ENCODE measurements around the gene ITGB4. TPM values are rescaled to one million over a fixed set of nuclear protein-coding genes. Genes with fewer than 3 reads are reported as not detected.

ITGB4 gene
- total RNA-seq, 1 donor from 2014 or later, result 6.6 TPM

GRCh38 chr17:75724016-75725003, 3.1 kb downstream of the ITGB4 start:
- H3K36me3 ChIP-seq (ENCODE audit: insufficient read depth, low read length), result no peaks in the 10 kb centered on the region
- peaks cover 7% of the 10 kb centered on the region for H3K4me1 ChIP-seq (ENCODE audit: insufficient read depth, low read length)
- FAIRE-seq, result no peak
- no peak overlapping the region for H3K9ac ChIP-seq (ENCODE audit: low read length)
- Mint-ChIP-seq H3K9me3 (ENCODE audit: unreplicated experiment) (no peaks in the 10 kb centered on the region), H3K36me3 (ENCODE audit: low read depth, unreplicated experiment) (peaks cover 2% of the 10 kb centered on the region), H3K27ac (ENCODE audit: unreplicated experiment) (no peak overlapping the region), H3K4me3 (ENCODE audit: unreplicated experiment) (no peak overlapping the region), H3K27me3 (ENCODE audit: low read depth, unreplicated experiment) (peaks cover 26% of the 10 kb centered on the region), H3K4me1 (ENCODE audit: low read depth, unreplicated experiment) (no peaks in the 10 kb centered on the region)
- H2AFZ ChIP-seq (ENCODE audit: low read depth, low read length), result no peak overlapping the region
- H3K9me3 ChIP-seq (ENCODE audit: insufficient read depth, low read depth, low read length), result no peaks in the 10 kb centered on the region
- H3K79me2 ChIP-seq (ENCODE audit: insufficient read depth, low read length), result no peaks in the 10 kb centered on the region
- no peak overlapping the region for H3K27ac ChIP-seq (ENCODE audit: low read depth, low read length)
- TF ChIP-seq CTCF (IDR thresholded peaks at IDR 0.05; ENCODE audit: insufficient read depth, low read depth, low read length), result no peak
- no peak for TF ChIP-seq EZH2 (IDR thresholded peaks at IDR 0.05; ENCODE audit: insufficient read depth, low read length)
- no peak overlapping the region for H3K4me3 ChIP-seq (ENCODE audit: insufficient read depth, low read depth, low read length)
- no peaks in the 10 kb centered on the region for H4K20me1 ChIP-seq (ENCODE audit: insufficient read depth, low read length)
- H3K4me2 ChIP-seq (ENCODE audit: low read length), result no peak overlapping the region
- H3K27me3 ChIP-seq (ENCODE audit: insufficient read depth, low read length), result peaks cover 16% of the 10 kb centered on the region
- DNase-seq (ENCODE audit: low read depth), result no peak

- no peak for FAIRE-seq
- DNase-seq (ENCODE audit: low read depth), result no peak
- TF ChIP-seq CTCF (IDR thresholded peaks at IDR 0.05; ENCODE audit: insufficient read depth, low read depth, low read length) (no peak), EZH2 (IDR thresholded peaks at IDR 0.05; ENCODE audit: insufficient read depth, low read length) (no peak)
These were observed 4.2 kb downstream of the ITGB4 start for GRCh38 chr17:75725504-75725903.

GRCh38 chr17:75727391-75727790, 6.1 kb downstream of the ITGB4 start:
- H3K79me2 ChIP-seq (ENCODE audit: insufficient read depth, low read length), result no peaks in the 10 kb centered on the region
- H3K4me1 ChIP-seq (ENCODE audit: insufficient read depth, low read length), result no peaks in the 10 kb centered on the region
- no peak overlapping the region for H3K27ac ChIP-seq (ENCODE audit: low read depth, low read length)
- Mint-ChIP-seq H3K9me3 (ENCODE audit: unreplicated experiment) (no peaks in the 10 kb centered on the region), H3K27ac (ENCODE audit: unreplicated experiment) (no peak overlapping the region), H3K27me3 (ENCODE audit: low read depth, unreplicated experiment) (peaks cover 16% of the 10 kb centered on the region), H3K4me1 (ENCODE audit: low read depth, unreplicated experiment) (no peaks in the 10 kb centered on the region), H3K4me3 (ENCODE audit: unreplicated experiment) (no peak overlapping the region), H3K36me3 (ENCODE audit: low read depth, unreplicated experiment) (no peaks in the 10 kb centered on the region)
- no peak overlapping the region for H3K9ac ChIP-seq (ENCODE audit: low read length)
- no peak overlapping the region for H3K4me3 ChIP-seq (ENCODE audit: insufficient read depth, low read depth, low read length)
- H3K9me3 ChIP-seq (ENCODE audit: insufficient read depth, low read depth, low read length), result no peaks in the 10 kb centered on the region
- no peak overlapping the region for H2AFZ ChIP-seq (ENCODE audit: low read depth, low read length)
- no peaks in the 10 kb centered on the region for H3K36me3 ChIP-seq (ENCODE audit: insufficient read depth, low read length)
- no peak for DNase-seq (ENCODE audit: low read depth)
- H3K4me2 ChIP-seq (ENCODE audit: low read length), result no peak overlapping the region
- TF ChIP-seq EZH2 (IDR thresholded peaks at IDR 0.05; ENCODE audit: insufficient read depth, low read length), result no peak
- no peak for TF ChIP-seq CTCF (IDR thresholded peaks at IDR 0.05; ENCODE audit: insufficient read depth, low read depth, low read length)
- no peak for FAIRE-seq
- H3K27me3 ChIP-seq (ENCODE audit: insufficient read depth, low read length), result no peaks in the 10 kb centered on the region
- H4K20me1 ChIP-seq (ENCODE audit: insufficient read depth, low read length), result no peaks in the 10 kb centered on the region

More at GRCh38 chr17:75725504-75725903, 4.2 kb downstream of the ITGB4 start:
- Histone ChIP-seq H2AFZ (ENCODE audit: low read depth, low read length) (no peak overlapping the region), H4K20me1 (ENCODE audit: insufficient read depth, low read length) (no peaks in the 10 kb centered on the region), H3K27me3 (ENCODE audit: insufficient read depth, low read length) (peaks cover 5% of the 10 kb centered on the region), H3K4me1 (ENCODE audit: insufficient read depth, low read length) (peaks cover 7% of the 10 kb centered on the region), H3K27ac (ENCODE audit: low read depth, low read length) (no peak overlapping the region), H3K79me2 (ENCODE audit: insufficient read depth, low read length) (no peaks in the 10 kb centered on the region), H3K4me3 (ENCODE audit: insufficient read depth, low read depth, low read length) (no peak overlapping the region), H3K9me3 (ENCODE audit: insufficient read depth, low read depth, low read length) (no peaks in the 10 kb centered on the region), H3K36me3 (ENCODE audit: insufficient read depth, low read length) (no peaks in the 10 kb centered on the region), H3K9ac (ENCODE audit: low read length) (no peak overlapping the region), H3K4me2 (ENCODE audit: low read length) (no peak overlapping the region)
- Mint-ChIP-seq H3K27ac (ENCODE audit: unreplicated experiment) (no peak overlapping the region), H3K36me3 (ENCODE audit: low read depth, unreplicated experiment) (peaks cover 1% of the 10 kb centered on the region), H3K4me3 (ENCODE audit: unreplicated experiment) (no peak overlapping the region), H3K4me1 (ENCODE audit: low read depth, unreplicated experiment) (no peaks in the 10 kb centered on the region), H3K9me3 (ENCODE audit: unreplicated experiment) (no peaks in the 10 kb centered on the region), H3K27me3 (ENCODE audit: low read depth, unreplicated experiment) (peaks cover 14% of the 10 kb centered on the region)
